H1 (cell line): Measurements from ENCODE around the gene KCNJ16. TPM values are rescaled to one million over a fixed set of nuclear protein-coding genes. Genes with fewer than 3 reads are reported as not detected.

Experiments
- BRCA1 ChIP-seq: IDR thresholded peaks from 2 replicates; pipeline ENCODE4 v1.6.1; 2012; ENCODE audit warnings: low read depth, low read length, improper control_type of control experiment
- CHD7 ChIP-seq: fragments of 300-600 bp; sonication (generic); IDR thresholded peaks from 2 replicates; pipeline ENCODE4 v1.7.1; 2012; ENCODE audit warnings: low read length, moderate library complexity, mild to moderate bottlenecking, inconsistent platforms; ENCODE audit not compliant: insufficient replicate concordance
- CTCF ChIP-seq, 3 experiments: IDR thresholded peaks; 1 replicate in 2 of 3; 2 replicates in 1 of 3; pipeline versions ENCODE4 v1.5.1 to v1.6.1; 2011; ENCODE audit warnings: low read length in 3 of 3, mild to moderate bottlenecking in 3 of 3, inconsistent platforms in 2 of 3, low read depth in 1 of 3, moderate library complexity in 1 of 3; ENCODE audit not compliant: insufficient read depth in 1 of 3; ENCODE audit errors: control extremely low read depth in 1 of 3
- EGR1 ChIP-seq: IDR thresholded peaks from 2 replicates; pipeline ENCODE4 v1.6.1; 2011; ENCODE audit warnings: low read depth, low read length, borderline replicate concordance
- GABPA ChIP-seq: IDR thresholded peaks from 2 replicates; pipeline ENCODE4 v1.6.1; 2011; ENCODE audit warnings: mild to moderate bottlenecking, low read length, moderate library complexity, borderline replicate concordance; ENCODE audit not compliant: insufficient read depth
- SIN3A ChIP-seq, 2 experiments: IDR thresholded peaks in 1 of 2; conservative IDR thresholded peaks in 1 of 2; 2 replicates each; pipeline ENCODE4 v1.6.1; 2011 to 2012; ENCODE audit warnings: low read length in 2 of 2, improper control_type of control experiment in 1 of 2, low read depth in 1 of 2, mild to moderate bottlenecking in 1 of 2
- TBP ChIP-seq: IDR thresholded peaks from 2 replicates; pipeline ENCODE4 v1.6.1; 2011; ENCODE audit warnings: low read depth, low read length, improper control_type of control experiment
- polyA plus RNA-seq, 7 experiments: library from polyadenylated mRNA; depleted of rRNA in 3 of 7; stranded (reverse) in 5 of 7; unstranded in 2 of 7; fragments of >200 nt in 5 of 7; fragments of 200-250 nt in 2 of 7; gene quantifications; 1 replicate in 5 of 7; 2 replicates in 1 of 7; 4 replicates in 1 of 7; pipeline versions ENCODE4 v1.2.1 to v1.2.3, GENCODE V29; 2011 to 2013; ENCODE audit warnings: missing spikeins in 2 of 7, mixed read lengths in 2 of 7
- total RNA-seq: library from RNA; stranded (reverse); fragmentation: NEBNext Ultra II Directional; extraction: Animal tissue kit (Norgen Biotek cat#: 25700); gene quantifications from 2 replicates; pipeline ENCODE4 v1.2.1, GENCODE V29; 2021

The KCNJ16 gene
- total and polyA plus RNA-seq, 2 of the 8 experiments (the other 6 are each of a cell fraction or from before 2014, with no cell fraction given): not detected

- no peak for TF ChIP-seq CHD7
- TF ChIP-seq EGR1: no peak
- no peak for TF ChIP-seq CTCF (IDR thresholded peaks at IDR 0.05; ENCODE audit: control extremely low read depth in 1 of 3, insufficient read depth in 1 of 3, low read depth in 1 of 3, low read length in 3 of 3)
- TF ChIP-seq SIN3A (conservative IDR thresholded peaks at IDR 0.05 in 1 of 2, IDR thresholded peaks at IDR 0.05 in 1 of 2; ENCODE audit: low read depth in 1 of 2, low read length in 2 of 2): no peak
- no peak for TF ChIP-seq BRCA1
- TF ChIP-seq GABPA: no peak
- TF ChIP-seq TBP: no peak
These were observed 25.0 kb upstream of the KCNJ16 start (continued) for GRCh38 chr17:70049801-70050591.
